HG03354 (cell line): ENCODE results near the gene KRT6C.

ENCODE experiments used
- ATAC-seq: cut with Tn5 transposase; IDR thresholded peaks from one replicate; pipeline ENCODE4 v1.9.1; 2021; ENCODE audit warnings: mild to moderate bottlenecking; ENCODE audit not compliant: unreplicated experiment, poor library complexity, severe bottlenecking

The KRT6C gene

GRCh38 chr12:52473768-52474167, at the start of gene KRT6C:
Gene KRT6C (minus strand): TSS chr12:52473805. CDS start chr12:52473737, 68 bp downstream.
- ATAC-seq, result no peak

- ATAC-seq, result no peak
These were observed 48.9 kb upstream of the KRT6C start for GRCh38 chr12:52522346-52523011.

GRCh38 chr12:52521568-52522266, 48.1 kb upstream of the KRT6C start:
- no peak for ATAC-seq

GRCh38 chr12:52521175-52521567, 47.6 kb upstream of the KRT6C start:
- no peak for ATAC-seq

GRCh38 chr12:52519826-52520662, 46.4 kb upstream of the KRT6C start, which contains the start of gene KRT5:
Gene KRT5 (minus strand): TSS chr12:52520394. CDS start chr12:52520296, 98 bp downstream.
- ATAC-seq, result no peak

- ATAC-seq, result no peak
These were observed 45.7 kb upstream of the KRT6C start for GRCh38 chr12:52519387-52519703.

- ATAC-seq, result no peak
These were observed 45.2 kb upstream of the KRT6C start for GRCh38 chr12:52518574-52519386.

- no peak for ATAC-seq
These were observed 44.3 kb upstream of the KRT6C start for GRCh38 chr12:52517888-52518287.

GRCh38 chr12:52517005-52517835, 43.6 kb upstream of the KRT6C start:
- ATAC-seq, result no peak

- no peak for ATAC-seq
These were observed 42.6 kb upstream of the KRT6C start for GRCh38 chr12:52515927-52516831.

- no peak for ATAC-seq
These were observed 41.7 kb upstream of the KRT6C start for GRCh38 chr12:52515319-52515646.

- no peak for ATAC-seq
These were observed 41.1 kb upstream of the KRT6C start for GRCh38 chr12:52514471-52515318.

GRCh38 chr12:52513736-52514135, 40.1 kb upstream of the KRT6C start:
- no peak for ATAC-seq

- no peak for ATAC-seq
These were observed 34.6 kb upstream of the KRT6C start for GRCh38 chr12:52508211-52508610.

- no peak for ATAC-seq
These were observed 33.5 kb upstream of the KRT6C start for GRCh38 chr12:52506858-52507715.

- no peak for ATAC-seq
These were observed 29.3 kb upstream of the KRT6C start for GRCh38 chr12:52502877-52503276.
